Keratinocyte (primary cell): ENCODE data around the gene CISD3.

Experiments
- EZH2 ChIP-seq: IDR thresholded peaks from one replicate; pipeline ENCODE4 v1.6.1; 2012; ENCODE audit warnings: inconsistent platforms, mild to moderate bottlenecking, low read length, moderate library complexity
- TF ChIP-seq, protein P1 (sequence below), 3 experiments: IDR thresholded peaks in 1 of 3; conservative IDR thresholded peaks in 1 of 3; optimal IDR thresholded peaks in 1 of 3; 2 replicates in 2 of 3; 3 replicates in 1 of 3; pipeline versions ENCODE3 to v1.5.1; 2011; ENCODE audit warnings: low read length in 3 of 3, mild to moderate bottlenecking in 3 of 3, moderate library complexity in 2 of 3, control low read depth in 1 of 3, inconsistent platforms in 1 of 3; ENCODE audit not compliant: insufficient read depth in 2 of 3; ENCODE audit errors: extremely low read depth in 1 of 3

DNA sequence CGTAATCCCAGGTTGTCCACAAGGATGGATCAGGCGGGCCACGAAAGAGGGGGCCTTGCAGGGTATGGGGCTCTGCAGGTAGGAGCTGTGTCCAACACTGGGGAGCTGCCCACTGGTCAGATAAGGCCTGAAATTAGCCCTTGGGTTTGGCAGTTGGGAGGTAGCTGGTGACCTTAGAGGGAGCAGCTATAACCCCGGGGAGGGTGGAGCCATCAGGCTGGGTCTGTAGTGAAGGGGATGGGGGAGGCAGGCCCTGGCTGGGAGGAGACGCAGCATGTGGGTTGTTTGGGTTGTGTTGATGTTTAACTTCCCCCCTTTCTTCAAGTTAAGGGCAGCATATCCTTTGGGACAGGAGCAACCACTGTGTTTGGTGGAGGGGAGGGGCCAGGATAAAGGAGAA is 19.2 kb upstream of the CISD3 start:
- TF ChIP-seq, protein P1, sequence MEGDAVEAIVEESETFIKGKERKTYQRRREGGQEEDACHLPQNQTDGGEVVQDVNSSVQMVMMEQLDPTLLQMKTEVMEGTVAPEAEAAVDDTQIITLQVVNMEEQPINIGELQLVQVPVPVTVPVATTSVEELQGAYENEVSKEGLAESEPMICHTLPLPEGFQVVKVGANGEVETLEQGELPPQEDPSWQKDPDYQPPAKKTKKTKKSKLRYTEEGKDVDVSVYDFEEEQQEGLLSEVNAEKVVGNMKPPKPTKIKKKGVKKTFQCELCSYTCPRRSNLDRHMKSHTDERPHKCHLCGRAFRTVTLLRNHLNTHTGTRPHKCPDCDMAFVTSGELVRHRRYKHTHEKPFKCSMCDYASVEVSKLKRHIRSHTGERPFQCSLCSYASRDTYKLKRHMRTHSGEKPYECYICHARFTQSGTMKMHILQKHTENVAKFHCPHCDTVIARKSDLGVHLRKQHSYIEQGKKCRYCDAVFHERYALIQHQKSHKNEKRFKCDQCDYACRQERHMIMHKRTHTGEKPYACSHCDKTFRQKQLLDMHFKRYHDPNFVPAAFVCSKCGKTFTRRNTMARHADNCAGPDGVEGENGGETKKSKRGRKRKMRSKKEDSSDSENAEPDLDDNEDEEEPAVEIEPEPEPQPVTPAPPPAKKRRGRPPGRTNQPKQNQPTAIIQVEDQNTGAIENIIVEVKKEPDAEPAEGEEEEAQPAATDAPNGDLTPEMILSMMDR (optimal IDR thresholded peaks at IDR 0.05 in 1 of 3, IDR thresholded peaks at IDR 0.05 in 1 of 3, conservative IDR thresholded peaks at IDR 0.05 in 1 of 3; ENCODE audit: extremely low read depth in 1 of 3, insufficient read depth in 2 of 3, low read length in 3 of 3): no peak
- TF ChIP-seq EZH2: no peak
